ENCODE data around the gene RLBP1.

DNA sequence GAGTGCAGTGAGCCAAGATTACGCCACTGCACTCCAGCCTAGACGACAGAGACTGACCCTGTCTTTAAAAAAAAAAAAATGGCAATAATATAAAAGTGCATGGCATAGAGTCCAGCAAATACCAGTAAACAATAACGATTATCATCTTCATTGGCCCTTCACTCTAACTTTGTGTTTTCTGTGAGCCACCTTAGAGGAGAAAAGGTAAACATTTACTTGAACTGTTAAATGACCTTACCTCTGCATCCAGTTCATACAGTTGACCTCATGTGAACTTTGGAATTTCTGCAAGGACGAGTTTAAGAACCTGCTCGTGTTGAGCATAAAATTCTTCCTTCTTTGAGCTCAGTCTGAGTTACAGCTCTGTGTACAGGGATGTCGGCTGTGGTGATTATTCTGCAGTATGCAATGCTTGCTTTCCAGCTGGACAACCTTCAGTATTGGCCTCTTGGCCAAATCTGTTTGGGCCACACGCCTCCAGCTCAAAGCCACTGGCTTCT, 56.6 kb downstream of the RLBP1 start:
- TF ChIP-seq ZNF10 (CRISPR knock-in tag; IDR thresholded peaks at IDR 0.05; ENCODE audit: borderline replicate concordance, low read depth) = no peak
- no peak for TF ChIP-seq ARID2 (CRISPR knock-in tag; IDR thresholded peaks at IDR 0.05; ENCODE audit: borderline replicate concordance)
- TF ChIP-seq GPN1 (CRISPR knock-in tag; IDR thresholded peaks at IDR 0.05; ENCODE audit: borderline replicate concordance) = no peak
- no peak for TF ChIP-seq RFX5 (IDR thresholded peaks at IDR 0.05; ENCODE audit: low read depth, low read length)
- TF ChIP-seq ARNT (IDR thresholded peaks at IDR 0.05) = no peak
- TF ChIP-seq, protein P1, sequence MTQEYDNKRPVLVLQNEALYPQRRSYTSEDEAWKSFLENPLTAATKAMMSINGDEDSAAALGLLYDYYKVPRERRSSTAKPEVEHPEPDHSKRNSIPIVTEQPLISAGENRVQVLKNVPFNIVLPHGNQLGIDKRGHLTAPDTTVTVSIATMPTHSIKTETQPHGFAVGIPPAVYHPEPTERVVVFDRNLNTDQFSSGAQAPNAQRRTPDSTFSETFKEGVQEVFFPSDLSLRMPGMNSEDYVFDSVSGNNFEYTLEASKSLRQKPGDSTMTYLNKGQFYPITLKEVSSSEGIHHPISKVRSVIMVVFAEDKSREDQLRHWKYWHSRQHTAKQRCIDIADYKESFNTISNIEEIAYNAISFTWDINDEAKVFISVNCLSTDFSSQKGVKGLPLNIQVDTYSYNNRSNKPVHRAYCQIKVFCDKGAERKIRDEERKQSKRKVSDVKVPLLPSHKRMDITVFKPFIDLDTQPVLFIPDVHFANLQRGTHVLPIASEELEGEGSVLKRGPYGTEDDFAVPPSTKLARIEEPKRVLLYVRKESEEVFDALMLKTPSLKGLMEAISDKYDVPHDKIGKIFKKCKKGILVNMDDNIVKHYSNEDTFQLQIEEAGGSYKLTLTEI (CRISPR knock-in tag; conservative IDR thresholded peaks at IDR 0.05) = no peak
- TF ChIP-seq SMC3 (IDR thresholded peaks at IDR 0.05; ENCODE audit: low read length) = no peak
- TF ChIP-seq, protein P2, sequence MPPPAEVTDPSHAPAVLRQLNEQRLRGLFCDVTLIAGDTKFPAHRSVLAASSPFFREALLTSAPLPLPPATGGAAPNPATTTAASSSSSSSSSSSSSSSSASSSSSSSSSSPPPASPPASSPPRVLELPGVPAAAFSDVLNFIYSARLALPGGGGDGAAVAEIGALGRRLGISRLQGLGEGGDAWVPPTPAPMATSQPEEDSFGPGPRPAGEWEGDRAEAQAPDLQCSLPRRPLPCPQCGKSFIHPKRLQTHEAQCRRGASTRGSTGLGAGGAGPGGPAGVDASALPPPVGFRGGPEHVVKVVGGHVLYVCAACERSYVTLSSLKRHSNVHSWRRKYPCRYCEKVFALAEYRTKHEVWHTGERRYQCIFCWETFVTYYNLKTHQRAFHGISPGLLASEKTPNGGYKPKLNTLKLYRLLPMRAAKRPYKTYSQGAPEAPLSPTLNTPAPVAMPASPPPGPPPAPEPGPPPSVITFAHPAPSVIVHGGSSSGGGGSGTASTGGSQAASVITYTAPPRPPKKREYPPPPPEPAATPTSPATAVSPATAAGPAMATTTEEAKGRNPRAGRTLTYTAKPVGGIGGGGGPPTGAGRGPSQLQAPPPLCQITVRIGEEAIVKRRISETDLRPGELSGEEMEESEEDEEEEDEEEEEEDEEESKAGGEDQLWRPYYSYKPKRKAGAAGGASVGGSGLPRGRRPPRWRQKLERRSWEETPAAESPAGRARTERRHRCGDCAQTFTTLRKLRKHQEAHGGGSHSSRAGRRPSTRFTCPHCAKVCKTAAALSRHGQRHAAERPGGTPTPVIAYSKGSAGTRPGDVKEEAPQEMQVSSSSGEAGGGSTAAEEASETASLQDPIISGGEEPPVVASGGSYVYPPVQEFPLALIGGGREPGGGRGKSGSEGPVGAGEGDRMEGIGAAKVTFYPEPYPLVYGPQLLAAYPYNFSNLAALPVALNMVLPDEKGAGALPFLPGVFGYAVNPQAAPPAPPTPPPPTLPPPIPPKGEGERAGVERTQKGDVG (CRISPR knock-in tag; IDR thresholded peaks at IDR 0.05; ENCODE audit: borderline replicate concordance) = no peak
- no peak for TF ChIP-seq ZFYVE20 (CRISPR knock-in tag; IDR thresholded peaks at IDR 0.05; ENCODE audit: borderline replicate concordance, low read depth)
- no peak for TF ChIP-seq ZNF44 (CRISPR knock-in tag; IDR thresholded peaks at IDR 0.05)

Measured in HepG2 (cell line).